ENCODE measurements around the gene SMARCD2. TPM values are rescaled to one million over a fixed set of nuclear protein-coding genes. Genes with fewer than 3 reads are reported as not detected.
A peak's percentile ranks its signal among the peaks of the same experiment; 100 is the strongest.
"Not testable (repeated sequence)": the region's sequence is repeated elsewhere in the genome, so short reads cannot be mapped to it uniquely, and the experiment has no call there.

Gene SMARCD2
- total RNA-seq = 120 and 121 TPM in 2 replicates

DNA sequence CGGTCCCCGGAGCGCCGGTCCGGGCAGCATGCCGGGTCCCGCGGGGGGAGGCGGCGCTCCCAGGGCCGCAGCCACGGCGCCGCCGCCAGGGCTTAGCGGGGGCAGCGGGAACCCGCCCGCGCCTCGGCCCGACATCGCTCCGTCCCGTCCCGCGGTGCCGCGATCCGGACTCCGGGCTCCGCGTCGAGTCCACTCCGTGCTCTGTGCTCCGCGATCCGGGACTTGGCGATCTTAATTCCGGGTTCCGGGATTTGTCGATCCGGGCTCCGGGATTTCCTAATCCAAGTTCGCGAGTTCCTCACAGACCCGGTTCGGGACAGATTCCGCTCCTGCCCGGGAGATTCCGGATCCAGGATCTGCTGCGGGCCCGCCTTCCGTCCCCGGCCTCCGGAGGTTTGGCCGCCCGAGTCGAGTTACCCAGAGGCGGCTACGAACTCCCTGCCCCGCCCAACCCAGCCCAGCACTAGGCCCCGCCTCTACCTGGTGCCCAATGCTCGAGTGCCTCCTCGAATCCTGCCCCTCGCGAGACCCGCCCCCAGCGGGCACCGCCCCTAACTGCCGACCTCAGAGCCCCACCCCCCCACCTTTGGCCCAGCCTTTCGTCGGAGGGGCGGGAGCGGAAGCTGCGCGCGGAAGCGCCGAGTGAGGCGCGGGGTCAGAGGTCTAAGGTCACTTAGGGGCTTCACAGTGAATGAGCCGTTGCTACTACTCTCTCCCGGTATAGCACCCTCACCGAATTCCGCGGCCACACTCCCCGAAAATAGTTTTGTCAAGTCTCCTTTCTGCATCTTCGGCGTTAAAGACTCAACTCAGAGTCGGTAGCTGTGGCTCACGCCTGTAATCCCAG is at the start of gene SMARCD2:
Gene SMARCD2 (minus strand): TSS at position 146 of the 847 bp plus-strand sequence. CDS start 11 bp downstream, at position 135.
- peaks cover 2% of the 10 kb centered on the region for H3K9me3 Mint-ChIP-seq
- peak within 1 kb of the TSS; percentile 93 for H3K27ac Mint-ChIP-seq
- intact Hi-C loops (cut with micrococcal nuclease) = loop anchor here (1.0 to 5.0 kb wide), 8 partner anchors 15 to 663 kb away; partner anchors contain the start of genes CCDC47, DCAF7, ERN1 and FTSJ3
- peak; percentile 99 for DNase-seq
- H3K4me1 Mint-ChIP-seq = peaks cover 27% of the 10 kb centered on the region
- H3K4me3 Mint-ChIP-seq = peak within 1 kb of the TSS; percentile 98
- H3K36me3 Mint-ChIP-seq (ENCODE audit: low read depth) = peaks cover 6% of the 10 kb centered on the region
- no peaks in the 10 kb centered on the region for H3K27me3 Mint-ChIP-seq

DNA sequence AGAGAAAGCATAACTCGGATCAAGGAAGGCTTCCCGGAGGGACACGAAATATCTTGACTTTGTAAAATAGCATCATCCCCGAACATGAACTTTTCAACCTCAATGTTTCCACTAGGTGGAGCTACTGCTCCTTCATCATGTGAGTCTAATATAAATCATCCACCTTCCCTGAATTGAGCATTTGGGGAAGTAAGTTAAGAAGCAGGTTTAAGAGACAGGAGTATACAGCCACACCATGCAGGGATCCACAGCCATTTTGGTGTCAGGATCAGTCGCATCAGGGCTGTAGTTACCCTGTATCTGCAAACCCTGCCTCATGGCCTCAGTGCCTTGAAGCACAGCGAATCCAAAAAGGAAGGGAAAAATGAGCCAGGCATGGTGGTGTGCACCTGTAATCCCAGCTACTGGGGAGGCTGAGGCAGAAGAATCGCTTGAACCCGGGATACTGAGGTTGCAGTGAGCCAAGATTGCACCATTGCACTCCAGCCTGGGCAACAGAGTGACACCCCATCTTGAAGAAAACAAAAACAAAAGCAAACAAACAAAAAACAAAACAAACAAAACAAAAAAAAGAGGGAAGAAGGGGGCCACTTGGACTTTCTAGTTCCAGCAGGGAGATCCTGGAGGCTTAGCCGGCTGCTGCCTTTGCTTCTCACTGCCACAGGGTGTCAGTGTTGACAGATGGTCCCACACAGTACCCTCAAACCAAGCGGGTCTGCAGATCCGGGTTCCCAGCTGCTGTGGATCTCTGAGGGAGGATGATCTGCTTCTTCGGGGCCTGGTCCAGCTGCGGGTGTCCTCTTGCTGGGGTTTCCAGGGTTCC is 46.8 kb upstream of the SMARCD2 start:
- H3K4me3 Mint-ChIP-seq; H3K4me1 Mint-ChIP-seq; H3K9me3 Mint-ChIP-seq; H3K36me3 Mint-ChIP-seq (ENCODE audit: low read depth); H3K27ac Mint-ChIP-seq; intact Hi-C loops (cut with micrococcal nuclease): not testable (repeated sequence)
- peaks cover 42% of the 10 kb centered on the region for H3K27me3 Mint-ChIP-seq
- DNase-seq = peak; percentile 78

DNA sequence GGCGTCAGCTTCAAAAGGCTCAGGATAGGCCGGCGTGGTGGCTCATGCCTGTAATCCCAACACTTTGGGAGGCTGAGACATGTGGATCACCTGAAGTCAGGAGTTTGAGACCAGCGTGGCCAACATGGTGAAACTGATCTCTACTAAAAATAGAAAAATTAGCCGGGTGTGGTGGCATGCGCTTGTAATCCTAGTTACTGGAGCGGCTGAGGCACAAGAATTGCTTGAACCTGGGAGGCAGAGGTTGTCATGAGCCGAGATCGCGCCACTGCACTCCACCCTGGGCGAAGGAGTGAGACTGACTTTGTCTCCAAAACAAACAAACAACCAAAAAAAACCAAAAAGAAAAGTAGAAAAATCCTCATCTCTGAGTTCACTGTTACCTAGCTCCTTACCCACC is 42.6 kb upstream of the SMARCD2 start:
- H3K36me3 Mint-ChIP-seq (ENCODE audit: low read depth); H3K9me3 Mint-ChIP-seq; H3K27ac Mint-ChIP-seq; intact Hi-C loops (cut with micrococcal nuclease); H3K4me3 Mint-ChIP-seq; DNase-seq: not testable (repeated sequence)
- Mint-ChIP-seq H3K4me1 (peaks cover 12% of the 10 kb centered on the region), H3K27me3 (peaks cover 25% of the 10 kb centered on the region)

DNA sequence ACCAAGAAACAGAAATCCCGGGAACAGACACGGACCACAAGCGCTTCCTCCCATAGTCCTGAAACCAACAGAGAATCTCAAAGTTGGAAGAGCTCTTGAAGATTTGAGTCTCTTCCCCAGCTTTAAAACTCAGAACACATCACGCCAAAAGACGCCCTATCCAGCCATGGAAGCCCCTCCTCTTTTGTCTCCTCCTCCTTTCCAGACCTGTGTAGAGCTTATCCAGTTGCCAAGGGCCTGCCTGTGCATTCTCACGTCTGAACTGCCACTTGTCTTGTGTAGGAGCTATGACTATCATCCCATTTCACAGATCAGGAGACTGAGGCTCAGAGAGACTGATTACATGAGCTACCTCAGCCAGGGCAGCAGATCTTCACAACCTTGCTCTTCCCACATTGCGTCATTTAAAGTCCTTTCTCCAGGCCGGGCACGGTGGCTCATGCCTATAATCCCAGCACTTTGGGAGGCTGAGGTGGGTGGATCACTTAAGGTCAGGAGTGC is 40.2 kb upstream of the SMARCD2 start:
- H3K36me3 Mint-ChIP-seq (ENCODE audit: low read depth); H3K9me3 Mint-ChIP-seq; H3K4me1 Mint-ChIP-seq; H3K27ac Mint-ChIP-seq; intact Hi-C loops (cut with micrococcal nuclease); DNase-seq; H3K4me3 Mint-ChIP-seq: not testable (repeated sequence)
- peaks cover 15% of the 10 kb centered on the region for H3K27me3 Mint-ChIP-seq

DNA sequence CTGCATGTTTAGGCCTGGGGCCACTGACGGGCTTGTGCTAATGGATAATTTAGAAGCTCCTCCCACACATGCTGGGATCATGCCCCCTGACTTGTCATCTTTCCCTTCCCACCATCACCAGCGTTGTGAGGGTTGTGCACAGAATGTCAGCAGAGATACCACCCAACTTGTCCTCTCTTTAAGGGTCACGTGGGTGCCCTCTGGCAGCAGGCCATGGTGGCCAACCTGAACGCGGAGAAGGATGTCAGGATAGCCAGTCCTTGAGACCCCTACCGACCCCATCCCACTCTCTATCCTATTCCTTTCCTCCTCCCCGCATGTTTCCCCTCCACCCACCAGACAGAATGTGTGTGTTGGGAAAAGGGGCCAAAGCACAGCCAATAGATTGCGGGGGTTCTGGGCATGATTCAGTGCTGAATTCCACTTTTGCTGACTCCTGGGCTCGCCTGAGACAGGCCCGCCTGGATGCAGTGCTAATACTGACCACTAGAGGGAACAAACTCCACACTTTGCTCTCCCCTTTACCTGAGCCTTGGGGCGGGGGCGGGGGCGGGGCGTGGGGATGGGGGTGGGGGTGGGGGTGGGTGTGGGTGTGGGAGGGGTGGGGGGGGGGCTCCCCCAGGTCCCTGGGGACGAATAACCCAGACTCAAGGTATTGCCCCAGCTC is 39.6 kb upstream of the SMARCD2 start, which contains the start of gene GH2:
Gene GH2 (minus strand): TSS at position 10 of the 667 bp plus-strand sequence. CDS start 143 bp downstream, outside the sequence.
- intact Hi-C loops (cut with micrococcal nuclease) = no loop called here
- Mint-ChIP-seq H3K4me1 (peaks cover 5% of the 10 kb centered on the region), H3K27me3 (peaks cover 11% of the 10 kb centered on the region), H3K36me3 (ENCODE audit: low read depth) (no peaks in the 10 kb centered on the region), H3K4me3 (no peak within 1 kb of the TSS), H3K27ac (no peak within 1 kb of the TSS), H3K9me3 (no peaks in the 10 kb centered on the region)
- DNase-seq = peak; percentile 91

DNA sequence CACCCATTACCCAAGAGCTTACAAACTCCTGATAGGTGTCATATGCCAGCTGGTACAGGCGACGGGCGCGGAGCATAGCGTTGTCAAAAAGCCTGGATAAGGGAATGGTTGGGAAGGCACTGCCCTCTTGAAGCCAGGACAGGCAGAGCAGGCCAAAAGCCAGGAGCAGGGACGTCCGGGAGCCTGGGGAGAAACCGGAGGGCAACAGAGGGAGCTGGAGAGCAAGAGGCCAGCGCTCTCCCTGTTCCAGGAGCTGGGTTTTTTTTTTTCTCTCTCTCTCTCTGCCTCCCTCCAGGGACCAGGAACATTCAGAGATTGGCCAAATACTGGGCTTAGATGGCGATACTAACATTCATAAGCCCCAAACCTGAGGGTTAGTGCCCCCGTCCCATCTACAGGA is 38.9 kb upstream of the SMARCD2 start:
- H3K9me3 Mint-ChIP-seq; H3K36me3 Mint-ChIP-seq (ENCODE audit: low read depth); H3K4me3 Mint-ChIP-seq; H3K4me1 Mint-ChIP-seq; H3K27ac Mint-ChIP-seq; H3K27me3 Mint-ChIP-seq; DNase-seq; intact Hi-C loops (cut with micrococcal nuclease): not testable (repeated sequence)

DNA sequence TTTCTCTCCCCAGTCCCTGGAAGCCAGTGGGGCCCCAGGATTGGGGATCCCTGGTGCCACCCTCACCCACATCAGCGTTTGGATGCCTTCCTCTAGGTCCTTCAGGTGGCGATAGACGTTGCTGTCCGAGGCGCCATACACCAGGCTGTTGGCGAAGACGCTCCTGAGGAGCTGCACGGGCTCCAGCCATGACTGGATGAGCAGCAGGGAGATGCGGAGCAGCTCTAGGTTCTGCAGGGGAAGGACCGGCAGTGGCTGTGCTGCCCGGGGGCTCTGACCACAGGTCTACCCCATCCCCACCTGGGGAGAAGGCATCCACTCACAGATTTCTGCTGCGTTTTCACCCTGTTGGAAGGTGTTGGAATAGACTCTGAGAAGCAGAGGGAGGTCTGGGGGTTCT is 38.2 kb upstream of the SMARCD2 start:
- H3K4me3 Mint-ChIP-seq = no peak overlapping the region
- no peaks in the 10 kb centered on the region for H3K9me3 Mint-ChIP-seq
- DNase-seq = no peak
- no peak overlapping the region for H3K27ac Mint-ChIP-seq
- peaks cover 5% of the 10 kb centered on the region for H3K4me1 Mint-ChIP-seq
- H3K27me3 Mint-ChIP-seq = peaks cover 9% of the 10 kb centered on the region
- no peaks in the 10 kb centered on the region for H3K36me3 Mint-ChIP-seq (ENCODE audit: low read depth)
- intact Hi-C loops (cut with micrococcal nuclease) = no loop called here

DNA sequence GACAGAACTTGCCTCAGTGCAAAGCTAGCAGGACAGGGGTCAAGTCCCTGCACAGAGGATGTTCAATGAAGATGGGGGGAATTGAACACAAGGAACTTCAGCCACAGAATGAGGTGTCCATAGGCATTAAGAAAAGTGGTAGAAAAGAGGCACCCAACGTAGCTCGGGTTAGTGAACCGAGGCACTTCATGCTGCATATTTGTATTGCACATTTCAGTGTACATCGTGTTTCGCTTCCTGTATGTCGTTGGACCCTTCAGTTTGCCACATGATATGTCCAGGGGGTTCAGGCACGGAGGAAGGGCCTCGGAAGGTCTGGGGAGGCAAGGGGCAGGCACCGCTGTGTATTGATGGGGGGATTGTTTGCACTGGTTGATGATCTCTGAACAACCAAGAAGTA is 35.9 kb upstream of the SMARCD2 start:
- H3K27ac Mint-ChIP-seq, H3K4me1 Mint-ChIP-seq: not testable (repeated sequence)

DNA sequence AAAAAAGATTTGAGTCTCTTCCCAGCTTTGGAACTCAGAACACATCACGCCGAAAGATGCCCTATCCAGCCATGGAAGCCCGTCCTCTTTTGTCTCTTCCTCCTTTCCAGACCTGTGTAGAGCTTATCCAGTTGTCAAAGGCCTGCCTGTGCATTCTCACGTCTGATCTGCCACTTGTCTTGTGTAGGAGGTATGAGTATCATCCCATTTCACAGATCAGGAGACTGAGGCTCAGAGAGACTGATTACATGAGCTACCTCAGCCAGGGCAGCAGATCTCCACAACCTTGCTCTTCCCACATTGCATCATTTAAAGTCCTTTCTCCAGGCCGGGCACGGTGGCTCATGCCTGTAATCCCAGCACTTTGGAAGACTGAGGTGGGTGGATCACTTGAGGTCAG is 32.2 kb upstream of the SMARCD2 start:
- intact Hi-C loops (cut with micrococcal nuclease); H3K4me3 Mint-ChIP-seq; H3K27ac Mint-ChIP-seq; H3K4me1 Mint-ChIP-seq; H3K36me3 Mint-ChIP-seq (ENCODE audit: low read depth); H3K9me3 Mint-ChIP-seq; DNase-seq; H3K27me3 Mint-ChIP-seq: not testable (repeated sequence)

More for the DNA sequence above, 35.9 kb upstream of the SMARCD2 start:
- intact Hi-C loops (cut with micrococcal nuclease); H3K4me3 Mint-ChIP-seq; H3K27me3 Mint-ChIP-seq; H3K9me3 Mint-ChIP-seq; H3K36me3 Mint-ChIP-seq (ENCODE audit: low read depth); DNase-seq: not testable (repeated sequence)

DNA sequence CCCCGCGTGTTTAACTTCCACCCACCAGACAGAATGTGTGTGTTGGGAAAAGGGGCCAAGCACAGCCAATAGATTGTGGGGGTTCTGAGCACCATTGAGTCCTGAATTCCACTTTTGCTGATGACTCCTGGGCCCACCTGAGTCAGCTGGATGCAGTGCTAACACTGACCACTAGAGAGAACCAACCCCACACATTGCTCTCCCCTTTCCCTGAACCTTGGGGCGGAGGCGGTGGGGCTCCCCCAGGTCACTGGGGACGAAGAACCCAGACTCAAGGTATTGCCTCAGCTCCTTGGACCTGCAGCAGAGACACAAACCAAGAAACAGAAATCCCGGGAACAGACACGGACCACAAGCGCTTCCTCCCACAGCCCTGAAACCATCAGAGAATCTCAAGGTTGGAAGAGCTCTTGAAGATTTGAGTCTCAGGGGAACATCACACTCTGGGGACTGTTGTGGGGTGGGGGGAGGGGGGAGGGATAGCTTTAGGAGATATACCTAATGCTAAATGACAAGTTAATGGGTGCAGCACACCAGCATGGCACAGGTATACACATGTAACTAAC is 31.7 kb upstream of the SMARCD2 start:
- H3K27me3 Mint-ChIP-seq; DNase-seq; H3K4me3 Mint-ChIP-seq; intact Hi-C loops (cut with micrococcal nuclease); H3K9me3 Mint-ChIP-seq; H3K36me3 Mint-ChIP-seq (ENCODE audit: low read depth); H3K4me1 Mint-ChIP-seq; H3K27ac Mint-ChIP-seq: not testable (repeated sequence)

DNA sequence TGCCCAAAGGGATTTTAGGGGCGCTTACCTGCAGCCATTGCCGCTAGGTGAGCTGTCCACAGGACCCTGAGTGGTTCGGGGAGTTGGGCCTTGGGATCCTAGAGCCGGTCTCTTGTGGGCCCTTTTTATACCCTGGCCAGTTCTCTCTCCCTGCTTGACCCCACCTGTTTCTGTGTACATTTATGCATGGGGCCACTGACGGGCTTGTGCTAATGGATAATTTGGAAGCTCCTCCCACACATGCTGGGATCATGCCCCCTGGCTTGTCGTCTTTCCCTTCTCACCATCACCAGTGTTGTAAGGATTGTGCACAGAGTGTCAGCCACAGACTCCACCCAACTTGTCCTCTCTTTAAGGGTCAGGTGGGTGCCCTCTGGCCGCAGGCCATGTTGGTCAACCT is 31.1 kb upstream of the SMARCD2 start, which contains the start of gene CSH2:
Gene CSH2 (minus strand): TSS at position 101 of the 400 bp plus-strand sequence. CDS start 63 bp downstream, at position 38.
- H3K9me3 Mint-ChIP-seq; DNase-seq; H3K27ac Mint-ChIP-seq; H3K4me1 Mint-ChIP-seq; H3K36me3 Mint-ChIP-seq (ENCODE audit: low read depth); H3K4me3 Mint-ChIP-seq; intact Hi-C loops (cut with micrococcal nuclease): not testable (repeated sequence)
- peaks cover 11% of the 10 kb centered on the region for H3K27me3 Mint-ChIP-seq

DNA sequence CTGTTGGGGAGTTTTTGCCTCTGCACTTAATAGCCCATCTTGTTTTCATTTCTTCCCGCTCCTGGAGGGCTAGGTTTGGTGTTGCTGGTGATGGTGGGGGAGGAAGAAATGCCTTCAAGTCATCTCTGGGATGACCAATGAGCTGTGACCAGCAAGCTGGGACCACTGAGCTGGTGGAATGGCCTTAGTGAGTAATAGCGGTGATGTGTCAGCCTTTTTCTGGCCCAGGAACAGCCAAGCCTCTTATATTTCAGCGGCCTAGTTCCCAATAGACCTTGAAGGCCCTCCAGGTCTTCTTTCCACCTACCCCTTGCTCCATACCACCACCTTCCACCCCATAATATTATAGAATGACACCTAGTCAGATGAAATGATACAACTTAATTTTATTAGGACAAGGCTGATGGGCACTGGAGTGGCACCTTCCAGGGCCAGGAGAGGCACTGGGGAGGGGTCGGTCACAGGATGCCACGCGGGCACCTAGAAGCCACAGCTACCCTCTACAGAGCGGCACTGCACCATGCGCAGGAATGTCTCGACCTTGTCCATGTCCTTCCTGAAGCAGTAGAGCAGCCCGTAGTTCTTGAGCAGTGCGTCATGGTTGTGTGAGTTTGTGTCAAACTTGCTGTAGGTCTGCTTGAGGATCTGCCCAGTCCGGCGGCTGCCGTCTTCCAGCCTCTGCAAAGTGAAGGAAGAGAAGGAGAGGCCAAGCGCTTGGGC is 29.3 kb upstream of the SMARCD2 start:
- intact Hi-C loops (cut with micrococcal nuclease); H3K36me3 Mint-ChIP-seq (ENCODE audit: low read depth); DNase-seq; H3K4me3 Mint-ChIP-seq; H3K27ac Mint-ChIP-seq; H3K4me1 Mint-ChIP-seq; H3K9me3 Mint-ChIP-seq: not testable (repeated sequence)
- peaks cover 11% of the 10 kb centered on the region for H3K27me3 Mint-ChIP-seq

DNA sequence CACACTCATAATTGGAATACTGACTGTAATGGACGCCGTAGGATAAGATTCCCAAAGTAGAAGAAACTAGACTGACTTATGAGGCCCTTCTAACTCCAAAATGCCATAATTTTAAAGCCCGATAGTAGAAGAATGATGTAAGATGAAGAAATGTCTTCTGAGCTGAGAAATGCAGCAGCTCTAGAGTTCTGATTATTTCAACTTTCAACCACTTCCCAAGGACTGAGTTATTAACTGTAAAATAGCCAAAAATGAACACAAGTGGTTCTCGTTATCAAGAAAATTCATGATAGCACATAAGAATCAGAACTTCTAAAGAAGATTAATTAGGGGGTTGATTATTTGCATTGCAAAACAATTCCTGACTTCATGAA is 27.8 kb upstream of the SMARCD2 start:
- H3K27ac Mint-ChIP-seq; intact Hi-C loops (cut with micrococcal nuclease); H3K36me3 Mint-ChIP-seq (ENCODE audit: low read depth); DNase-seq; H3K4me3 Mint-ChIP-seq; H3K4me1 Mint-ChIP-seq; H3K9me3 Mint-ChIP-seq: not testable (repeated sequence)
- peaks cover 14% of the 10 kb centered on the region for H3K27me3 Mint-ChIP-seq

All from activated CD4-positive, alpha-beta T cell treated with anti-CD3 and anti-CD28 coated beads, Interleukin-2, amount 10 ng/mL, durations not matched to agents 24 days and 14 days (primary cell).